Measurements from ENCODE around the gene ADGRV1. TPM values are rescaled to one million over a fixed set of nuclear protein-coding genes. Genes with fewer than 3 reads are reported as not detected.
A peak's percentile ranks its signal among the peaks of the same experiment; 100 is the strongest.

Gene ADGRV1
- total and polyA plus RNA-seq, 9 of the 15 experiments (the other 6 are each of a cell fraction or from before 2014, with no cell fraction given) = 21.7 to 156 (median 58.2) TPM

GRCh38 chr5:90658620-90659019, 100.0 kb downstream of the ADGRV1 start (continued):
- TF ChIP-seq CHAMP1 (IDR thresholded peaks at IDR 0.05) (no peak), POLR2G (IDR thresholded peaks at IDR 0.05; ENCODE audit: low read depth, low read length) (no peak), ZBTB34 (CRISPR knock-in tag; IDR thresholded peaks at IDR 0.05) (no peak), ZNF143 (CRISPR knock-in tag; IDR thresholded peaks at IDR 0.05) (no peak), ZNF592 (IDR thresholded peaks at IDR 0.05) (peak; percentile 80), TFE3 (CRISPR knock-in tag; IDR thresholded peaks at IDR 0.05) (no peak), BHLHE40 (IDR thresholded peaks at IDR 0.05; ENCODE audit: low read length) (no peak), FOXA1 (IDR thresholded peaks at IDR 0.05; ENCODE audit: borderline replicate concordance) (no peak), ZNF431 (CRISPR knock-in tag; IDR thresholded peaks at IDR 0.05) (no peak), E2F3 (CRISPR knock-in tag; IDR thresholded peaks at IDR 0.05) (no peak), CTCFL (IDR thresholded peaks at IDR 0.05; ENCODE audit: borderline replicate concordance, insufficient read depth, low read depth, low read length, poor library complexity, severe bottlenecking) (no peak), GATA2 (CRISPR knock-in tag; IDR thresholded peaks at IDR 0.05) (peak; percentile 46; the same call in 1 of the 2 replicates), DDX20 (tag; IDR thresholded peaks at IDR 0.05; ENCODE audit: low read depth) (no peak)

All from K562 (cell line).